ENCODE results near the gene MTG1.
"Not testable (repeated sequence)": the region's sequence is repeated elsewhere in the genome, so short reads cannot be mapped to it uniquely, and the experiment has no call there.

Gene MTG1

GRCh38 chr10:133359554-133359971 lies 34.4 kb upstream of the MTG1 start:
- no peak for DNase-seq

- no peak for DNase-seq
Measured at GRCh38 chr10:133359972-133360610, 33.9 kb upstream of the MTG1 start.

- no peak for DNase-seq
Measured at GRCh38 chr10:133361227-133361626, 32.7 kb upstream of the MTG1 start.

GRCh38 chr10:133361773-133362441 lies 32.0 kb upstream of the MTG1 start:
- DNase-seq = no peak

GRCh38 chr10:133362846-133363245 lies 31.1 kb upstream of the MTG1 start:
- no peak for DNase-seq

- no peak for DNase-seq
Measured at GRCh38 chr10:133364645-133365431, 29.1 kb upstream of the MTG1 start.

- DNase-seq = no peak
Measured at GRCh38 chr10:133365461-133366129, 28.4 kb upstream of the MTG1 start.

- DNase-seq = no peak
Measured at GRCh38 chr10:133366130-133366478, 27.9 kb upstream of the MTG1 start.

GRCh38 chr10:133366751-133367150 lies 27.2 kb upstream of the MTG1 start:
- DNase-seq = no peak

- not testable (repeated sequence) for DNase-seq
Measured at GRCh38 chr10:133367461-133367860, 26.5 kb upstream of the MTG1 start.

- DNase-seq = no peak
Measured at GRCh38 chr10:133368153-133368552, 25.8 kb upstream of the MTG1 start.

GRCh38 chr10:133370030-133370786 lies 23.7 kb upstream of the MTG1 start:
- DNase-seq = no peak

- DNase-seq = no peak
Measured at GRCh38 chr10:133372507-133372906, 21.4 kb upstream of the MTG1 start.

- peak; percentile 69 to 85 for DNase-seq
Measured at GRCh38 chr10:133373174-133374090, 20.5 kb upstream of the MTG1 start, which contains the start of gene ECHS1. ECHS1 (minus strand) TSS chr10:133373354; CDS start chr10:133373333, 21 bp downstream.

- no peak for DNase-seq
Measured at GRCh38 chr10:133375357-133376115, 18.4 kb upstream of the MTG1 start.

- DNase-seq = not testable (repeated sequence)
Measured at GRCh38 chr10:133376183-133376582, 17.8 kb upstream of the MTG1 start.

- no peak for DNase-seq
Measured at GRCh38 chr10:133377025-133377817, 16.7 kb upstream of the MTG1 start.

- no peak for DNase-seq
Measured at GRCh38 chr10:133377818-133378250, 16.1 kb upstream of the MTG1 start.

GRCh38 chr10:133378251-133379096 lies 15.5 kb upstream of the MTG1 start:
- no peak for DNase-seq
